HL-60 (cell line): ENCODE measurements around the gene PPP1R36.

ENCODE experiments used
- GABPA ChIP-seq: IDR thresholded peaks from 2 replicates; pipeline ENCODE4 v1.6.1; 2012; ENCODE audit warnings: low read depth
- POLR2AphosphoS5 ChIP-seq: IDR thresholded peaks from 2 replicates; pipeline ENCODE4 v1.6.1; 2012; ENCODE audit warnings: low read depth
- SPI1 ChIP-seq: IDR thresholded peaks from 2 replicates; pipeline ENCODE4 v1.6.1; 2012; ENCODE audit warnings: low read depth, mild to moderate bottlenecking, borderline replicate concordance
- TF ChIP-seq, protein P1 (sequence below): IDR thresholded peaks from one replicate; pipeline ENCODE4 v1.5.1; 2011; ENCODE audit warnings: low read length, control low read depth, inconsistent platforms; ENCODE audit not compliant: insufficient read depth
- TF ChIP-seq, protein P2 (sequence below): IDR thresholded peaks from 2 replicates; pipeline ENCODE4 v1.6.1; 2012; ENCODE audit warnings: low read depth; ENCODE audit not compliant: insufficient replicate concordance

DNA sequence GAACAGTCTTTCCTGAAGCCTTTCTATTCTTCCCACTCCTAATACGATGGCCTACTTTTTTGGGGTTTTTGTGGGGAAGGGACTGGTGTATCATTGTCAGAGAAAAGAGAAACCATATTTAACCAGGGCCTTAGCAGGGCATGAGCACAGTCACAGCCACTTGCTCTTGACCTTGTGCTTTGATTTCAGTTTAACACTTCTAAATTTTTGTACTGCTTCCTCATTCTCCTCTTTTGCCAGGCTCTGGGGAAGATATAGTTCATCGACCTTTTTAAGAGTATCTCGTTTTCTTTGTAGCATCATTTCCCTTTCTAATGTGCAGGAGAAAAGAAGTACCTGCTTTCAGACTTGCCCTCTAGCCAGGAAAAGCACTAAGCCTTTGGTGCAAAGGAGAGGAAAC is 43.0 kb upstream of the PPP1R36 start:
- TF ChIP-seq, protein P1, sequence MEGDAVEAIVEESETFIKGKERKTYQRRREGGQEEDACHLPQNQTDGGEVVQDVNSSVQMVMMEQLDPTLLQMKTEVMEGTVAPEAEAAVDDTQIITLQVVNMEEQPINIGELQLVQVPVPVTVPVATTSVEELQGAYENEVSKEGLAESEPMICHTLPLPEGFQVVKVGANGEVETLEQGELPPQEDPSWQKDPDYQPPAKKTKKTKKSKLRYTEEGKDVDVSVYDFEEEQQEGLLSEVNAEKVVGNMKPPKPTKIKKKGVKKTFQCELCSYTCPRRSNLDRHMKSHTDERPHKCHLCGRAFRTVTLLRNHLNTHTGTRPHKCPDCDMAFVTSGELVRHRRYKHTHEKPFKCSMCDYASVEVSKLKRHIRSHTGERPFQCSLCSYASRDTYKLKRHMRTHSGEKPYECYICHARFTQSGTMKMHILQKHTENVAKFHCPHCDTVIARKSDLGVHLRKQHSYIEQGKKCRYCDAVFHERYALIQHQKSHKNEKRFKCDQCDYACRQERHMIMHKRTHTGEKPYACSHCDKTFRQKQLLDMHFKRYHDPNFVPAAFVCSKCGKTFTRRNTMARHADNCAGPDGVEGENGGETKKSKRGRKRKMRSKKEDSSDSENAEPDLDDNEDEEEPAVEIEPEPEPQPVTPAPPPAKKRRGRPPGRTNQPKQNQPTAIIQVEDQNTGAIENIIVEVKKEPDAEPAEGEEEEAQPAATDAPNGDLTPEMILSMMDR = no peak
- TF ChIP-seq POLR2AphosphoS5 (no peak), GABPA (no peak), SPI1 (no peak)
- TF ChIP-seq, protein P2, sequence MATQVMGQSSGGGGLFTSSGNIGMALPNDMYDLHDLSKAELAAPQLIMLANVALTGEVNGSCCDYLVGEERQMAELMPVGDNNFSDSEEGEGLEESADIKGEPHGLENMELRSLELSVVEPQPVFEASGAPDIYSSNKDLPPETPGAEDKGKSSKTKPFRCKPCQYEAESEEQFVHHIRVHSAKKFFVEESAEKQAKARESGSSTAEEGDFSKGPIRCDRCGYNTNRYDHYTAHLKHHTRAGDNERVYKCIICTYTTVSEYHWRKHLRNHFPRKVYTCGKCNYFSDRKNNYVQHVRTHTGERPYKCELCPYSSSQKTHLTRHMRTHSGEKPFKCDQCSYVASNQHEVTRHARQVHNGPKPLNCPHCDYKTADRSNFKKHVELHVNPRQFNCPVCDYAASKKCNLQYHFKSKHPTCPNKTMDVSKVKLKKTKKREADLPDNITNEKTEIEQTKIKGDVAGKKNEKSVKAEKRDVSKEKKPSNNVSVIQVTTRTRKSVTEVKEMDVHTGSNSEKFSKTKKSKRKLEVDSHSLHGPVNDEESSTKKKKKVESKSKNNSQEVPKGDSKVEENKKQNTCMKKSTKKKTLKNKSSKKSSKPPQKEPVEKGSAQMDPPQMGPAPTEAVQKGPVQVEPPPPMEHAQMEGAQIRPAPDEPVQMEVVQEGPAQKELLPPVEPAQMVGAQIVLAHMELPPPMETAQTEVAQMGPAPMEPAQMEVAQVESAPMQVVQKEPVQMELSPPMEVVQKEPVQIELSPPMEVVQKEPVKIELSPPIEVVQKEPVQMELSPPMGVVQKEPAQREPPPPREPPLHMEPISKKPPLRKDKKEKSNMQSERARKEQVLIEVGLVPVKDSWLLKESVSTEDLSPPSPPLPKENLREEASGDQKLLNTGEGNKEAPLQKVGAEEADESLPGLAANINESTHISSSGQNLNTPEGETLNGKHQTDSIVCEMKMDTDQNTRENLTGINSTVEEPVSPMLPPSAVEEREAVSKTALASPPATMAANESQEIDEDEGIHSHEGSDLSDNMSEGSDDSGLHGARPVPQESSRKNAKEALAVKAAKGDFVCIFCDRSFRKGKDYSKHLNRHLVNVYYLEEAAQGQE = no peak
